ENCODE data around the gene HACD1.
A peak's percentile ranks its signal among the peaks of the same experiment; 100 is the strongest.

Gene HACD1, protein sequence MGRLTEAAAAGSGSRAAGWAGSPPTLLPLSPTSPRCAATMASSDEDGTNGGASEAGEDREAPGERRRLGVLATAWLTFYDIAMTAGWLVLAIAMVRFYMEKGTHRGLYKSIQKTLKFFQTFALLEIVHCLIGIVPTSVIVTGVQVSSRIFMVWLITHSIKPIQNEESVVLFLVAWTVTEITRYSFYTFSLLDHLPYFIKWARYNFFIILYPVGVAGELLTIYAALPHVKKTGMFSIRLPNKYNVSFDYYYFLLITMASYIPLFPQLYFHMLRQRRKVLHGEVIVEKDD

DNA sequence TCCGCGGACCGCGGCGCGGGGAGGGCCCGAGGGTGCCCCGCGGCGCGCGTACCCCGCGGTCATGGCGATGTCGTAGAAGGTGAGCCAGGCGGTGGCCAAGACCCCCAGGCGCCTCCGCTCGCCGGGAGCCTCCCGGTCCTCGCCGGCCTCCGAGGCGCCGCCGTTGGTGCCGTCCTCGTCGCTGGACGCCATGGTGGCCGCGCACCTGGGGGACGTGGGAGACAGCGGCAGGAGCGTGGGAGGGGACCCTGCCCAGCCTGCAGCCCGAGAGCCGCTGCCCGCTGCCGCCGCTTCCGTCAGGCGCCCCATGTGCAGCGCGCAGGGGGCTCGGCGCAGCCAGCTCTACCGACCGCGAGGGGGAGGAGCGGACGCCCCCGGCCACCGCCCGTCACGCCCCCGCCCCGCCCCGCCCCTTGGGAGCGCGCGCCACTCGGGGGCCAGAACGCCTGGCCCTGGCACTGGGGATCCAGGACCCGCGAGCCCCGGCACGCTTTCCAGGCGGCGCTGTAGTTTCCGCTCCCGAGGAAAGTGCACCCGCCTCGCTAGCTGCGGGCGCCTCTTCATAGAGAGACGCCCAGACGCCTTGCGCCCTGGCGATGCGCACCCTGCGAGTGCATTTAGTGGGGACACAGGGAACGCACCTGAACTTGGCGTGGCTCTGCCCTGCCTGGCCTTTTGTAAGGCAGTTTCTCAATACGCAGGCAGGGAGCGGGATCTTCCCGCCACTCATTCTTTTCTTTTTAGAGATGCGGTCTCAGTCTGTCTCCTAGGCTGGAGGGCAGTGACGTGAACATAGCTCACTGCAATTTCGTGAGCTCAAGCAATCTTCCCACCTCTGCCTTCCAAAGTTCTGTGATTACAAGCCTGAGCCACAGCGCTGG, at the start of gene HACD1:
Gene HACD1, minus strand, starts transcription at position 344 of the 881 bp plus-strand sequence. Its CDS starts 35 bp downstream, at position 309.
- DNase-seq = no peak

DNA sequence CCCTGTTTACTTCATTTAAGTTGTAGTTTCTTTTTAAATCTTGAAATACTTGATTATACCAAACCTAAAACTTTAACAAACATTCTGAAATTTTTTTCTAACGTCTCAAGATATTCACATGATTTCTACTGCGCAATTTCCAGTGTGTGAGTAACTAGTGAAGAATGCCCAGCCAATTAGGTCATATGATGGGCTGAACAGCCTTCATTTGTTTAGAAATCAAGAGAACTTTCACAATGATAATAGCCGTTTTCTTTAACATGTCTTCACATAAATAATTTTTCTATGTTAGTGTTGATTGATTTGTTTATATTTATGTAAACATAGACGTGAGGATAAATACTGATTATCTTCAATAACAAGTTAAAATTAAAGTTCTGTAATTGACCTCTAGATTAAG, 48.6 kb upstream of the HACD1 start:
- no peak for DNase-seq

DNA sequence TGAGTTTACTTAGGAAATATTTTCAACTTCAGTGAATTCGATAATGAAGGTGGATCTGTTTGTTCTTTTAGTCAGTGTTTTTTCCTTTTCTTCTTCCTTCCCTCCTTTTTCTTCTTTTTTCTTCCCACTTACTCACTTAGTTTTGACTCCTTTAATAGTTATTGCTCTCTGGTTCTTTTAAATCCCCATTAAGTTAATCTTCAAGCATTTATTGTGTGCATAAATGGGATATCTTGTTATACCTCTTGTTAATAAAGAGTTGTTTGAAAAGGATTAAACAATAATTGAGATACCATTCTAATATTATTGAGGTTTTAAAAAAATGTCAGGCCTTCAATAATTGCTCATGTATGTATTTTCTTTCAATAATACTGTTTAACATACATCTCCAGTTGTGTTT, 46.3 kb upstream of the HACD1 start:
- no peak for DNase-seq

DNA sequence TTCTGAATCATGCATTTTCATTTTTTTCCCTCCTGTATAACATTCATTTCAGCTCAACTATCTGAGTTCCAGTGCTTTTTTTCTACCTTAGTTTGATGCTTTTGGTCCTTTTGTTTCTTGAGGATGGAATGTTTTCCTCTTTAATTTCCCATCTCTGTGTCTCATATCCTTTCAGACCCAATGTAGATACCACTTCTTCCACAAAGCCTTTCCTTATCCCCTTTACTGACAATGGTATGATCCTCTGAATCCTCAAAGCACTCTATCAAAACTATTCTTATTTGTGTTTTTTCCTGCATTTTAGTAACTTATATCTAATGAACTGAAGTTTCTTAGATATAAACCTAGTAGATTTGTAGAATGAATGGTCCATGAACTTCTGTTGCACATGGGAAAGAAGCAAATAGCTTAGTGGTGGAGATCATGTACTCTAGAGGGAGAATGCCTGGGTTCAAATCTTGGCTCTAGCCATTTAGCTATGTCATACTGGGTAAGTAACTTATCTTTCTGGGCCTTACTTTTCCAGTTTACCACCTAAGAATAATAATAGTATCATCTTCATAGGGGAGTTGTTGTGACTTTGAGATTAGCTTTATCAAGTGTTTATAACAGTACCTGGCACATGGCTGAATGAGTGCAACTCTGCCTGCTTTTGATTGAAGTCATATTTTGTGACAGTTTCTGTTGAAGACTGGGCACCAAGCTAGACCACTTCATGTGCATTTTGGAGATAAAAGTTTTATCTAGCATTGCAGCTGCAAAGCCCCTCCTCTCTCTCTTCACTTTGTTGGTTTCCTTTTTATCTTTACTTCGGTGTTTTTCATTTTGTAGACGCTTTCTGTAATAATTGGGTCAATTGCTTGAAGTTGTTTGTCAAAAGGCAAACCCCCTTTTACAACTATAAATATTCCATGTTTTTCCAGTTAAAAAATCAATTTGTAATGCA, 45.3 kb upstream of the HACD1 start:
- DNase-seq = no peak

DNA sequence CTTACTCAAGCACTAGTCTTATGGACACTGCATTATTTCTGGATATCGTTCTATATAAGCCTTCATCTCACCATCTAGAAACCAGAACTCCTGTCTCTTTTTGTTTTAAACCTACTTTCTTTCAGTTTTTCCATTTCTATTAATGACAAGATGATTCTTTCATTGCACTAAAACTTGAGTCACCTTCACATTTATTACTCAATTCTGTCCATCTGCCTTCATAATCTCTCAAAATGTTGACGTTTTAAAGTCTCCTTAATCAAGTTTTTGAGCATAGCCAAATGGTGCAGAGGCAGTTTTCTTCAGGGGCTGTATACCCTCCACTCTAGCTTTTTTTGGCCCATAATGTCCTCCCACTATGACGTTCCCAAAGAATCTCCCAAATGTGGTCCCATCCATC, 44.3 kb upstream of the HACD1 start:
- DNase-seq = no peak

DNA sequence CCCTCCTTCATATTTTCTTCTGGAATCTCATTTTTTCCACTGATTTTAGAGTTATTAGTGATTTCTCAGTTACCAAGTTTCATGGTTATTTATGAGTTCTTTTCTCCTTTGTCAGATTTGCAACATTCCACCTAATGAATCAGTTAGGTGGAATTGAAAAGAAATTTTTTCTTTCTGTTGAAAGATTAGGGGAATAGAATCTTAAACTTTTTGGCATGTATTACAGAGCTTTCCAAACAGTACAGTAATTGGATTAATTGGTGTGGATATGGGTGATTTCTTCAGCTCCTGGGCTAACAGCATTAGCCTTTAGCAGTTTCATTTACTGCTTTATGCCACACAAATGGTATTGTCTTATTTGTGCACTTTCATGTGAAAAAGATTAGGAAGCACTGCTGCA, 43.7 kb upstream of the HACD1 start:
- DNase-seq = no peak

DNA sequence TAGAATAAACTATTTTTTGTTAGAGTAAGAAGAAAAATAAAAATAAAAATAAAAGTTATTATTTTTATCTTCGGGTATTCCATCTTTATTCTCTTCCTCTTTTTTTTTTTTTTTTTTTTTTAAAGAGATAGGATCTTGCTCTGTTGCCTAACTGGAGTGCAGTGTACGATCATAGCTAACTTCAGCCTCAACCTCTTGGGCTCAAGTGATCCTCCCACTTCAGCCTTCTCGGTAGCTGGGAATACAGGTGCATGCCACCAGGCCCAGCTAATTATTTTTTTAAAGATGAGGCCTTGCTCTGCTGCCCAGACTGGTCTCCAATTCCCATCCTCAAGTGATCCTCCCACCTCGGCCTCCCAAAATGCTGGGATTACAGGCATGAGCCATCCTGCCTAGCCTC, 42.2 kb upstream of the HACD1 start:
- no peak for DNase-seq

DNA sequence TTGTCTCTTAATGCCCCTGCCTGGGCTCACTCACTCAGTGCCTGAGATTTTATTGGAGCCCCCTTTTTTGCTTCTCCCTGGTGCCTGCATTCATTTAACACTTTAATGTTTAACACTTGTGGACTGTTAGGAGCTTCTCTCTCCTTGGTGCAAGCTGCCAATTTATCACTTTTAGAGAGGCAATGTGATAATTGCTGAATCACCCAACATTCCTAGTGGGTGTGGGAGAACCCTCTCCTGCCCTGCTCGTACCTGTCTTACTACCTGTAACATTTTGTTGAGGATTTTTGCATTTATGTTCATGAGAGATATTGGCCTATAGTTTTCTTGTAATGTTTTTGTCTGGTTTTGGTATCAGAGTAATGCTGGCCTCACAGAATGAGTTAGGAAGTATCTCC, 39.9 kb upstream of the HACD1 start:
- DNase-seq = no peak

DNA sequence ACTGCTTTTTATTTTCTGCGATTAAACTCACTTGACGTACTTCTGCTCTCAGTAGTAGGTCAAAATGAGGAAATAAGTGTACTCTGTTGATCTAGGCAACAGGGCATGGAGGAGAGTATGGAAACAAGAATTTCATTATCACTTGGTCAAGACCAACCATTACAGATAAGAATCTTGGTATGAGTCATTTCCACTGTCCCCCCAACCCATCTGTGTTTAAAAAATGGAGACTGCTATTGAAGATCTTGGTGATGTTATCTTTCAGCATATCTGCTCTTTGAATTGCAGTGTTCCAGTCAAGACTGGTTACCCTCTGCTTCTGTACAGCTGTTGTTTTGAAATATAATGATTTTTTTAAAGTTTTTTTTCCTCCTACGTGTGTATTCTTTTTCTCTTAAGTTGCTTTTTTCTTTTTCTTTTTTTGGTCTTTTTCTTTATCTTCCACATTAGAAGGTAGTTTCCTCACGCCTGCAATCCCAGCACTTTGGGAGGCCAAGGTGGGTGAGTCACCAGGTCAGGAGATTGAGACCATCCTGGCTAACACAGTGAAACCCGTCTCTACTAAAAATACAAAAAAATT, 38.5 kb upstream of the HACD1 start:
- no peak for DNase-seq

DNA sequence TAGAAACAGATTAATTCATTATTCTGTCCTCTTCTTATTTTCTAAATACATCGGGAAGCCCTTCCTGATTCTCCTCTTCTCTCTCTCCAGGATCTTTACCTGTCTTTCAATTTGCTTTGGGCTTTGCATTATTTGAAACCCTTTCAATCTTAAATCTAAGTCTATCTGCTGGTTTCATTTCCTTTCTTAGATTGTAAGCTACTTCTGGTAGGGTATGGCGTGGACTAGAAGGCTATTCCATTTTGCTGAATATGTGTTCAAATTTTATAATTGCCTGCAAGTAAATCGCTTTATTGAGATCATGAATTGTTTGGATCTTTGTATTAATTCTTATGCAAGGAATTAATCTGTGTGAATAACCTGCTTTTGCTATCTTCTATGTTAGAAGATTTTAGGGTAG, 37.8 kb upstream of the HACD1 start:
- DNase-seq = no peak

DNA sequence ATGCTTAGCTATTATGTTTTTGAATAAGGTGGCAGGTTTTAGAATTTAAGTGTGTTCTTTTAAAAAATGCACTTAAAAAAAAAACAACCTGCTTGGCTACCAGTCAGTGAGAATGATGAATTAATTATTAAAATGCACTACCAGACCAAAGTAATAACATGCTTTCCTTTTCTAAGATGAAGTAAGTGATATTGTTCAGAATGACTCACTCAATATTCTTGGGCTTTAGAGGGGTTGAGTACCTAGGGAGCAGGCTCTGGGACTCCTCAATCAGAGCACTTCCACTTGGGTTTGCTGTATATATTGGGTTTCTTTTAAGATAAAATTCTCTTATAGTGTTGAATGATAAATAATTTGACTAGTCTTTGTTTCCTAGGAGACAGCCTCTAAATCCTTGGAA, 35.4 kb upstream of the HACD1 start:
- DNase-seq = no peak

DNA sequence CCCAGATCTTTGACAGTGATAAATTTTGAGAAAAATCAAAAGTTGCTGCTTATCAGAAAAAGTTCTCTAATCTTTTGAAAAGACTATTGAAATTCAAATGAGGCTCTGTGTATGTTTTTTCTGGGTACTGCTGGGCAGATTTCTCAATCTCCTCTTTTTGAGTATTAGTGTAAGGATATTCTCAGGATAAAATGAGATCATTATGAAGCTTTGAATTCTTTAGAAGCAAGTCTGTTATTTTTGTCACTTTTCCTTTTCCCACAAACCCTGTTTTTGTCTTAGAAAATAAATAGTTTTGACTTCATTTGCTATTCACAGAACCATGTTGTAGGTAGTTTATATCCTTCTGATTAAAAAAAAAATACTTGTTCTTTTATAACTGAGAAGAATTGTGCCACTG, 34.7 kb upstream of the HACD1 start:
- no peak for DNase-seq

DNA sequence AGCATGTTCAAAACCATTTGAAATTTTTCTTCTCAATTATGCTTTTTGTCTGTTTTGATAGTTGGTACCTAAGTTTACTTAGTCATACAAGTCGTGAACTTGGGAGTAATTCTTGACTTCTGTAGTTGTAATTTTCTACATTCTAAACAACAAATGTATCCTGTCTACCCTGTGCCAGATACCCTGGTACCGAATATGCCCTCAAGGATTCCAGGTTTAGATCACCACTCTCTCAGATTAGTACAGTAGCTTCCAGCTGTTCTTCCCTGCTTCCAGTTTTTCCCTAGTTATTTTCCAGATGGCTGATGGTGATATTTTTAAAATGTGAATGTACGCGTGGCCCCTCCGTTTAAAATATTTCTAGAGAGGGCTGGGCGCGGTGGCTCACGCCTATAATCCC, 33.2 kb upstream of the HACD1 start:
- DNase-seq = no peak

DNA sequence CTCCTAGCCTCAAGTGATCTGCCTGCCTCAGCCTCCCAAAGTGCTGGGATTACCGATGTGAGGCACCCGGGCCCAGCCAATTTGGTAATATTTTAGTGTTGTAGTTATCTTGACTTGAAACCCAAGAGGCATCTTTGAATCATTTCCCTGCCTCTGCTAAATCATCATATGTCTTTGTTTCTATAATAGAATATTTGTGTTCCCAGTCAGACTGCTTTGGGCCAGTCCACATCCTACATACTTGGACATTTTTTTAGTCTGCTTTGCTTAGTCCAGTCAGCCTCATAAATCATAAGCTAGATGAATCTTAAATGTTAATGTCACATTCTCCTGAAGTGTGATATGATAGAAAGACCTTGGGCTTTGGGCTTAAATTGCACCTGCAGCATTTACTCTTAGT, 32.7 kb upstream of the HACD1 start:
- DNase-seq = no peak

DNA sequence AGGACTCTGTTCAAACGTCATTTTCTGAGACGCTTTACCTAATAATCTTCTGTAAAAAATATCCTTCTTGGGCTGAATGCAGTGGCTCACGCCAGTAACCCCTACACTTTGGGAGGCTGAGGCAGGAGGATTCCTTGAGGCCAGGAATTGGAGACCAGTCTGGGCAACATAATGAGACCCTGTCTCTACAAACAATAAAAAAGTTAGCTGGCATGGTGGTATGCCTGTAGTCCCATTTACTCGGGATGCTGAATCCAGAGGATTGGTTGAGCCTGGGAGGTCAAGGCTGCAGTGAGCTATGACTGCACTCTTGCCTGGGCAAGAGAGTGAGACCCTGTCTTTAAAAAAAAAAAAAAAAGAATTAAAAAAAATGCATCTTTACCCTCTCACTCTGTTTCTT, 31.9 kb upstream of the HACD1 start:
- no peak for DNase-seq

DNA sequence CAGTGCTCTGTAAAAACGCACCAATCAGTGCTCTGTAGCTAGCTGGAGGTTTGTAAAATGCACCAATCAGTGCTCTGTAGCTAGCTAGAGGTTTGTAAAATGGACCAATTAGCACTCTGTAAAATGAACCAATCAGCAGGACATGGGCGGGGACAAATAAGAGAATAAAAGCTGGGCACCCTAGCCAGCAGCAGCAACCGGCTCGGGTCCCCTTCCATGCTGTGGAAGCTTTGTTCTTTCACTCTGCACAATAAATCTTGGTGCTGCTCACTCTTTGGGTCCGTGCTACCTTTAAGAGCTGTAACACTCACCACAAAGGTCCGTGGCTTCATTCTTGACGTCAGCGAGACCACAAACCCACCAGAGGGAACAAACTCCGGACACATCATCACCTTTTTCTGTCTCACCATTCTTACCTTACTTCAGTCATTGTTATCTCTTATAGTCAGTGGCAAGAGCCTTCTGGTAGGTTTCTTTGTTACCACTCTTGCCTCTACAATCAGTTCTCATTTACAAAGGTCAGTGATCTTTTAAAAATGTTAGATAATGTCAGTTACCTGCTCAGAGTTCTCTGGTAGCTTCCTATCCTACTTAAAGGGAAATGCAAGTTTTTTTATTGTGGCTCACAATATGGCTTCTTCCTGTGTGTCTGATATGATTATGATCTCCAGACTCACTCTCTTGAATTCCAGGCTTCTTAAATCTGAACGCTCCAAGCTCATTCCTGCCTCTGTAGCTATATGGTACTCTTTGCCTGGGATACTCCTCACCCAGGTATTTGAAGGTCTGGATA, 31.3 kb upstream of the HACD1 start:
- DNase-seq = no peak

DNA sequence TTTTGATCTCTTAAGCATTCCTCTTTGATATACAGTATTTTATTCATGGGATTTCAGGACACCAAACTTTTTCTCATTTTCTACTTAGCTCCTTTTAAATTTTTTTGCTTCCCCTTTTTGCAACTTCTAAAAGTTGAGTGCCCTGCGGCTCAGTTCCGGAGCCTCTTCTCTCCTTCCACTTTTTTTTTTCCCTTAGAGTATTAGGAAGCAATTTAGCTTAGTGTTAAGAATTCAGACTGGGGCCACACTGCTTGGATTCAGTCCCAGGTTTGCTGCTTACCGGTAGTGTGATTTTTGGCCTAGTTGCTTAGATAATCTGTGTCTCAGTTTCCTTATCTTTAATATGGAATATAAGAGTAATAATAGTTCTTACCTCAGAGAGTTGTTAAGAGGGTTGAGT, 30.2 kb upstream of the HACD1 start:
- DNase-seq = no peak

DNA sequence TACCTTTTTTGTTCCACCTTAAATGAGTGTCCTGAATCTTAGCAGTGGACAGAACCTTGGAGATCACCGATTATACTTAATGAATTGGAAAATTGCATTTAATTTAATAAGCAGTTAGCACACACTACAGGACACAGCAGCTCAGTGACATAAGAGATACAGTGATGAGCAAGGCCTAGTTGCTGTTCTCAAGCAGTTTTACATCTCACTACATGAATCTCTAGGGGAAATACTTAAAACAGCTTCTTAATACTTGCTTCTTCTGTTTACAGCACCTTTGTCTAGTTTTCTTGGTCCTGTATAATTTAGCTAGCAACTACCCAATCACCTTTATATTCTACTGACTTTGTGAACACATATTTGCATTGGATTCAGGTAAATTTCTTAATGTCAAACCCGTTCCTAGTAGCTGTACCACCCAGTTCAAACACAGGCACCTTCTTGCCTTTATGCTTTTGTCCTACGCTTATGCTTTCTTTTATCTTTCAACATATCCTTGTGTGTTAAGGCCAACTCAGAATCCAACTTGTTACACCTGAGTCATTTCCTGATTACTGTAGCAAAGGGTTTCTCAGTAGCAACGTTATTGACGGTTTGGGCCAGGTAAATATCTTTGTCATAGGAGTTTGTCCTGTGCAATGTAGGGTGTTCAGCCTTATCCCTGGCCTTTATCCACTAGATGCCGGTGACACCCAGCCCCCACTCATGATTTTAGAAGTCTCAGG, 28.6 kb upstream of the HACD1 start:
- DNase-seq = no peak

DNA sequence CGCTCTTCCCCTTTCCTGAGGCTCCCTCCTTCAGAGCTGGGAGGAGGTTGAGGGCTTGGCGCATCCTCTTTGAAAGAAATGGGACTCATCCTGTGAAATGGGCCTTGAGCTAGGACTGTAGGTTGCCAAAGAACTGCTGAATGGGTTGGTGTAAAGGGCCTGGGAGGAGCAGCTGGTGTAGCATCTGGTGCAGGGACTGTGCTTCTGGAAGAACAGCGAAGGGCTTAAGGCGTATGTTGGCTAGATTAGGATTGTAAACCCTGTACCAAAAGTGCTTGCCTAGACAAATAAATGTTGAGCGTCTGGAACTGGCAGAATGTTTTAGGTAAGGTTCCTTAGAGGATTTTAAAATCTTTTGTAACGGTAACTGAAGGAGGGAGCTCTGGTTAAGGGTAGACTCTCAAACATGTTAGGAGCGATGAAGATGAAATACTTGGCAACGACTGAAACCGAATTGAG, 27.3 kb upstream of the HACD1 start:
- no peak for DNase-seq

DNA sequence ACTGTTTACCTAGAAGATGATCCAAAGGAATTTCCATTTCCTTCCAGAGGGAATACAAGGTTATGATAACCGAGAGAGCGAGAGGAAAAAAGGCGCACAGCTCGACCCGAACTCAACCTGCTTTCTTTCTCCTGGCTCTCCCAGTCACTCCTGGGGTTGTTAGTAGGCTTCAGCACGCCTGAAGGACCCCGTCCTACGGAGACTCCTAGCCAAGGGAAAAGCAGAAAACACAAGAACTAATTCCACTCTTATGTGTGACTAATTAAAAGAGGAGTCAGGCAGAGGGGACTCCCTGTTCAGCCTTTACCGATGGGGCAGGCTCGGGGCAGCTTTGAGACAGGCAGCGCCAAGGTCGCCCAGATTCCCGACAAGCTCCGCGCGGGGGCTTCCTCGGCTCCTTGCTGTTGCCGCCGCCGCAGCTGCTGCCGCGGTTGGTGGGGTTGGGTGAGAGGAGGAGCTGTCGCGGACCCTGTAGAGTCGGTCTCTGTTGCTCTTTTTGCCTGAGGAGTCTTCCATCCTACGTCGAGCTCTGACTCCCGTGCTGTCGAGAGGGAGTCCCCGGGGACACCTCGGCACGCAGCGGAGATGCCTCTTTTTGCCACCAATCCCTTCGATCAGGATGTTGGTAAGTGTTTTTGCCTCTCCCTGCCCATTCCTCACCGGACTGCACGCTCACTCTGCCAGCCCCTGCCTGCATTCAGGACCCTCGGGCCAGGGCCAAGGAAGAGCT, 26.7 kb upstream of the HACD1 start, which contains the start of gene STAM:
Gene STAM, plus strand, starts transcription at position 397 of the 730 bp plus-strand sequence. Its CDS starts 189 bp downstream, at position 586.
- DNase-seq = peak; percentile 84

Measured in NCI-H1417 treated with DMSO at 0.1 percent for 48 hours (cell line).